GM23248 (cell line): ENCODE data around the gene TSPAN9. TPM values are rescaled to one million over a fixed set of nuclear protein-coding genes. Genes with fewer than 3 reads are reported as not detected.

ENCODE experiments used
- DNase-seq: peaks from one replicate; pipeline ENCODE4 v3.0.0-alpha.2; 2015
- H2AFZ ChIP-seq: fragments of 200-600 bp; sonication (generic); 2 replicates; pipeline ENCODE4 v1.6.1; 2016; ENCODE audit warnings: antibody characterized with exemption
- H3F3A ChIP-seq: fragments of 200-600 bp; sonication (generic); 2 replicates; pipeline ENCODE4 v1.6.1; 2016; ENCODE audit warnings: mild to moderate bottlenecking, antibody characterized with exemption, mixed run types; ENCODE audit not compliant: insufficient read depth
- H3K27ac ChIP-seq: fragments of 200-600 bp; sonication (generic); 2 replicates; pipeline ENCODE4 v1.5.1; 2016; ENCODE audit warnings: mild to moderate bottlenecking
- H3K27me3 ChIP-seq: fragments of 200-600 bp; sonication (generic); replicated peaks from 2 replicates; pipeline ENCODE4 v1.6.1; 2016; ENCODE audit warnings: mild to moderate bottlenecking; ENCODE audit not compliant: insufficient read depth
- H3K36me3 ChIP-seq: fragments of 200-600 bp; sonication (generic); 2 replicates; pipeline ENCODE4 v1.6.1; 2016; ENCODE audit warnings: low read depth, mild to moderate bottlenecking
- H3K4me1 ChIP-seq: fragments of 200-600 bp; sonication (generic); 2 replicates; pipeline ENCODE4 v1.6.1; 2016; ENCODE audit warnings: mild to moderate bottlenecking; ENCODE audit not compliant: insufficient read depth
- H3K4me2 ChIP-seq: fragments of 200-600 bp; sonication (generic); one replicate; pipeline ENCODE4 v1.6.1; 2016; ENCODE audit warnings: mild to moderate bottlenecking; ENCODE audit not compliant: unreplicated experiment
- H3K4me3 ChIP-seq: fragments of 200-600 bp; sonication (generic); 2 replicates; pipeline ENCODE4 v1.5.1; 2016; ENCODE audit warnings: mild to moderate bottlenecking
- H3K79me2 ChIP-seq: fragments of 200-600 bp; sonication (generic); 2 replicates; pipeline ENCODE4 v1.6.1; 2016; ENCODE audit warnings: mild to moderate bottlenecking; ENCODE audit not compliant: insufficient read depth
- H3K9ac ChIP-seq: fragments of 200-600 bp; sonication (generic); 2 replicates; pipeline ENCODE4 v1.6.1; 2016; ENCODE audit warnings: mild to moderate bottlenecking
- H3K9me2 ChIP-seq: fragments of 200-600 bp; sonication (generic); 2 replicates; pipeline ENCODE4 v1.6.1; 2016; ENCODE audit warnings: mixed run types, mild to moderate bottlenecking, moderate library complexity; ENCODE audit not compliant: insufficient read depth
- H3K9me3 ChIP-seq: fragments of 200-600 bp; sonication (generic); one replicate; pipeline ENCODE4 v1.6.1; 2017; ENCODE audit warnings: low read depth
- H4K20me1 ChIP-seq: fragments of 200-600 bp; sonication (generic); 2 replicates; pipeline ENCODE4 v1.6.0; 2016; ENCODE audit not compliant: insufficient read depth
- EZH2 ChIP-seq: fragments of 200-600 bp; sonication (generic); IDR thresholded peaks from 2 replicates; pipeline ENCODE4 v1.6.1; 2018; ENCODE audit warnings: antibody characterized with exemption, mild to moderate bottlenecking; ENCODE audit not compliant: insufficient read depth, poor library complexity, severe bottlenecking
- EZH2phosphoT487 ChIP-seq: fragments of 200-600 bp; sonication (generic); IDR thresholded peaks from 2 replicates; pipeline ENCODE4 v1.6.1; 2018; ENCODE audit warnings: antibody characterized with exemption, moderate library complexity, mild to moderate bottlenecking, low read depth; ENCODE audit not compliant: insufficient read depth
- WGBS, 2 experiments: methylation state at CpG; one replicate each; pipeline ENCODE4 v1.1.6; 2015 to 2017; ENCODE audit warnings: low lambda C conversion rate in 2 of 2, low coverage in 1 of 2; ENCODE audit errors: missing lambda C conversion rate in 2 of 2; 5-methylcytosine and 5-hydroxymethylcytosine counted together
- in situ Hi-C: fragments of 300-500 bp; cut with MboI; formaldehyde crosslinking; loops from 2 replicates; pipeline ENCODE4 v1.15.0; 2020
- polyA plus RNA-seq: library from polyadenylated mRNA; unstranded; fragments of >200 nt; fragmentation: Nextera tagmentation; extraction: Ambion mirVana; gene quantifications from 2 replicates; pipeline ENCODE4 v1.2.1, GENCODE V29; 2016
- total RNA-seq: library from RNA; depleted of rRNA; stranded (reverse); fragments of >200 nt; shearing (Covaris generic); gene quantifications from 2 replicates; pipeline ENCODE4 v1.2.3, GENCODE V29; 2014

TSPAN9 gene
- total and polyA plus RNA-seq, 2 experiments from 2014 or later, result 9.5 to 14.4 TPM

DNA sequence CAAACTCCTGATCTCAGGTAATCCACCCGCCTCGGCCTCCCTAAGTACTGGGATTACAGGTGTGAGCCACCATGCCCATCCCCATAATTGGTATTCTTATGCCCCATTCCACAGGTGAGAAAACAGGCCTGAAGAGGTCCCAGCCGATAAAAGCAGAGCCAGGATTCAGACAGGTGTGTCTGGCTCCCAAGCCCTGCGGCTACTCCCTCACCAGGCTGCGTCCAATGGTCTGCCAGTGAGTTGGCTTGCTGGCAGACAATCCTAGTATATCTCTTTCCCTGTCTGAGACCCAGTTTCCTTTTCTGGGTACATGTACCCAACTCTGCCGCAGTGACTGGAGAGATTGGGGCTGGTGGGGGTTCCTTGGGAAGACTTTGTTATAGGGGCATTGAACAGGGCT is 1.9 kb upstream of the TSPAN9 start:
- Histone ChIP-seq H3K27ac (no peak overlapping the region), H3K9me3 (no peaks in the 10 kb centered on the region), H3K9me2 (no peaks in the 10 kb centered on the region), H4K20me1 (no peaks in the 10 kb centered on the region), H3F3A (no peaks in the 10 kb centered on the region), H3K79me2 (no peaks in the 10 kb centered on the region; the same call in 1 of the 2 replicates), H3K4me2 (no peak overlapping the region), H3K27me3 (no peaks in the 10 kb centered on the region), H3K9ac (no peak overlapping the region), H3K36me3 (no peaks in the 10 kb centered on the region), H2AFZ (no peak overlapping the region), H3K4me3 (no peak overlapping the region), H3K4me1 (peaks cover 4% of the 10 kb centered on the region; the same call in 1 of the 2 replicates)
- no peak for DNase-seq
- 89 to 94% methylated on average over 6 of the region's 6 CpGs for WGBS, 2 experiments
- in situ Hi-C loops, result no loop called here
- no peak for TF ChIP-seq EZH2
- no peak for TF ChIP-seq EZH2phosphoT487

DNA sequence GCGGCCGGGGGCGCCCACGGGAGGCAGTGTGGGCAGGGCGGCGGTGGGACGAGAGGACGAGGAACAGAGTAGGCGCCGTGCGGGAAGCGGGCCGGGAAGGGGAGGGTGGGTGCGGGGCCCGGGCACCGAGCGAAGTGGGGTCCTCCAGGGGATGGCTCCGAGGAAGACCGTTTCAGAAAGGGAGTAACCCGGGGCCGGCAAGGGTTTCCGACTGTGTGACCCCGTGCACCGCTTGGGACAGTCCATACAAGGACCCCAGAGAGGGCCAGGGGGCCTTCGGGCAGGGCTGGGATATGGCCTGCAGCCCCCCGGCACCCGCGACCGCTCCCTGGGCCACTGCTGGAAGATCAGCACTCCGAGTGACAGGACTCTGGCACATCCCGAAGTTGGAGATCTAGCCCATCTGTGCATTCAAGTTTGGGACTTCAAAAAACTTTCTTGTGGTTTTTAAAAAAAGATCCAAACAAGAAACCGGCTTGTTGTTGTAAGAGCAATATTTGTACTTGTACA is 448 bp downstream of the TSPAN9 start:
- no peaks in the 10 kb centered on the region; the same call in 1 of the 2 replicates for H3K79me2 ChIP-seq
- H3K4me1 ChIP-seq, result peaks cover 4% of the 10 kb centered on the region; the same call in 1 of the 2 replicates
- H3K36me3 ChIP-seq, result no peaks in the 10 kb centered on the region
- TF ChIP-seq EZH2 (no peak), EZH2phosphoT487 (no peak)
- H3K9ac ChIP-seq, result peak overlapping the region; percentile 77
- no peaks in the 10 kb centered on the region for H3K9me3 ChIP-seq
- no peaks in the 10 kb centered on the region for H3F3A ChIP-seq
- H3K4me3 ChIP-seq, result peak overlapping the region; percentile 80
- H2AFZ ChIP-seq, result peak overlapping the region; percentile 86
- H3K27ac ChIP-seq, result no peak overlapping the region
- H4K20me1 ChIP-seq, result no peaks in the 10 kb centered on the region
- H3K4me2 ChIP-seq, result peak overlapping the region; percentile 87
- WGBS, 2 experiments, result 1 to 4% methylated on average over 8 to 25 of the region's 32 CpGs
- peak; percentile 47 for DNase-seq
- no peaks in the 10 kb centered on the region for H3K27me3 ChIP-seq
- no peaks in the 10 kb centered on the region for H3K9me2 ChIP-seq
- in situ Hi-C loops, result no loop called here

DNA sequence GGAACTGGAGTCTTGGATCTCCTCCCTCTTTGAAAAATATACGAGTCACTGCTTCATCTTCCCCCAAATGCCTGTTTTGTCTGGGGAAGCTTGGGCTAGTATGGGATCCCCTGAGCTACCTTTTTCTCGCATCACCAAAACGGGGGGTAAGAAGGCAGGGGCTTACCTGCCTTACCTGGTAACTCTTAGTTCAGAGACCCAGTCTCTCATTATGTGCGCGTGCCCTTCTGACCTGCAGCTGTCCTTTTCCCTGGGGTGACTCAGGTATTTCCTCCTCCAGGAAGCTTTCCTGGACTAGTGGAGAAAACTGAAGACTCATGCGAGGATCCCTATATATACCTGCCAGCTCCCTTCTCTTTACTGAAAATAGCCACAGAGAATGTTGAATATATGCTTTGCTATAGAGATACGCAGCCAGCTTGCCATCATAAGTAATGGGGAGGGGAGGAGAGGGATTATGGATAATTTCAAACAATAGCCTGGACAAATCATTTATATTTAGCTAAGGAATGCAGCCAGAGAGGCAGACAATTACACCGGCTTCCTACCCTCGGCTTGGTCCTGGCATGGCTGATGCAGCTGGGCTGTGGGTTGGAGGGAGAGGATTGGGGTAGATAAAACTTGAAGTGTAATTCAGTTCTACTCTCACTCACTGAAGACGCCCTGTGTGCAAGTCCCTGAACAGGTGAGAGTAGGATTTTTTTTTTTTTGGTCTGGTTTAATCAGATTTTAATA is 1.1 kb downstream of the TSPAN9 start:
- H2AFZ ChIP-seq, result peak overlapping the region; percentile 86
- no peaks in the 10 kb centered on the region for H3K27me3 ChIP-seq
- in situ Hi-C loops, result no loop called here
- DNase-seq, result no peak
- peak overlapping the region; percentile 77 for H3K9ac ChIP-seq
- H3K9me2 ChIP-seq, result no peaks in the 10 kb centered on the region
- H3F3A ChIP-seq, result no peaks in the 10 kb centered on the region
- H3K36me3 ChIP-seq, result no peaks in the 10 kb centered on the region
- H3K4me2 ChIP-seq, result peak overlapping the region; percentile 87
- no peaks in the 10 kb centered on the region; the same call in 1 of the 2 replicates for H3K79me2 ChIP-seq
- no peaks in the 10 kb centered on the region for H4K20me1 ChIP-seq
- H3K27ac ChIP-seq, result no peak overlapping the region
- WGBS, 2 experiments, result 50 to 57% methylated on average over 10 of the region's 10 CpGs
- peak overlapping the region; percentile 80 for H3K4me3 ChIP-seq
- TF ChIP-seq EZH2phosphoT487 (no peak), EZH2 (no peak)
- H3K4me1 ChIP-seq, result peaks cover 4% of the 10 kb centered on the region; the same call in 1 of the 2 replicates
- H3K9me3 ChIP-seq, result no peaks in the 10 kb centered on the region

DNA sequence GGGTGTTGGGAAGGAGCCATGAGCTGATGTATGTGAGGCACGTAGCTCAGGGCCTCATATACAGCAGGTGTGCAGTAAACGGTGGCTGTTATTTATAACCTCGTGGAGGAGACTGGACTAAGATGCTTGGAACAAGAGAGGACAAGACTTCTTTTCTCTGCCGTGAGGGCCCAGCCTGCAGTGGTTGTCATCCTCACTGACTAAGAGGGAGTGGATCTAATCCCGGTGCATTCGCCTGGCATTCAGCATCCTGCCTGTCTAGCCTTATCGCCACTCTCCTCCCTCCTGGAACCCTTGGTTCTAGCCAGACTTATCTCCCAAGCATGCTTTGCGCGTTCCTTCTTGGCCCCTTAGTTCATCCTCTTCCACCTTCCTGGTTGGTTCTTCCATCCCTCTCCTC is 3.9 kb downstream of the TSPAN9 start:
- H3K27ac ChIP-seq, result no peak overlapping the region
- no peak for DNase-seq
- H3K9me2 ChIP-seq, result no peaks in the 10 kb centered on the region
- H2AFZ ChIP-seq, result no peak overlapping the region
- H4K20me1 ChIP-seq, result no peaks in the 10 kb centered on the region
- H3K4me1 ChIP-seq, result peaks cover 4% of the 10 kb centered on the region; the same call in 1 of the 2 replicates
- H3K9ac ChIP-seq, result no peak overlapping the region
- TF ChIP-seq EZH2phosphoT487 (no peak), EZH2 (no peak)
- WGBS, 2 experiments, result 95 to 99% methylated on average over 9 of the region's 9 CpGs
- H3K4me2 ChIP-seq, result no peak overlapping the region
- no peaks in the 10 kb centered on the region; the same call in 1 of the 2 replicates for H3K79me2 ChIP-seq
- no peaks in the 10 kb centered on the region for H3K9me3 ChIP-seq
- in situ Hi-C loops, result no loop called here
- no peaks in the 10 kb centered on the region for H3K27me3 ChIP-seq
- no peak overlapping the region for H3K4me3 ChIP-seq
- no peaks in the 10 kb centered on the region for H3F3A ChIP-seq
- H3K36me3 ChIP-seq, result no peaks in the 10 kb centered on the region
